Uterus (tissue), 2 donors: ENCODE measurements around the gene CORO1C.

Source experiments
- POLR2A ChIP-seq, 2 donors: fragments of 450-650 bp; IDR thresholded peaks; one replicate each; pipeline ENCODE4 v1.6.1; 2016; ENCODE audit warnings: antibody characterized with exemption in 2 of 2, mild to moderate bottlenecking in 1 of 2, moderate library complexity in 1 of 2
- TF ChIP-seq, protein P1 (sequence below), 4 experiments: fragments of 200-600 bp in 2 of 4; fragments of 450-650 bp in 2 of 4; sonication (generic) in 2 of 4; IDR thresholded peaks; one replicate each; pipeline ENCODE4 v1.5.1; 2016 to 2019; ENCODE audit warnings: antibody characterized with exemption in 4 of 4, mild to moderate bottlenecking in 2 of 4, moderate library complexity in 1 of 4

DNA sequence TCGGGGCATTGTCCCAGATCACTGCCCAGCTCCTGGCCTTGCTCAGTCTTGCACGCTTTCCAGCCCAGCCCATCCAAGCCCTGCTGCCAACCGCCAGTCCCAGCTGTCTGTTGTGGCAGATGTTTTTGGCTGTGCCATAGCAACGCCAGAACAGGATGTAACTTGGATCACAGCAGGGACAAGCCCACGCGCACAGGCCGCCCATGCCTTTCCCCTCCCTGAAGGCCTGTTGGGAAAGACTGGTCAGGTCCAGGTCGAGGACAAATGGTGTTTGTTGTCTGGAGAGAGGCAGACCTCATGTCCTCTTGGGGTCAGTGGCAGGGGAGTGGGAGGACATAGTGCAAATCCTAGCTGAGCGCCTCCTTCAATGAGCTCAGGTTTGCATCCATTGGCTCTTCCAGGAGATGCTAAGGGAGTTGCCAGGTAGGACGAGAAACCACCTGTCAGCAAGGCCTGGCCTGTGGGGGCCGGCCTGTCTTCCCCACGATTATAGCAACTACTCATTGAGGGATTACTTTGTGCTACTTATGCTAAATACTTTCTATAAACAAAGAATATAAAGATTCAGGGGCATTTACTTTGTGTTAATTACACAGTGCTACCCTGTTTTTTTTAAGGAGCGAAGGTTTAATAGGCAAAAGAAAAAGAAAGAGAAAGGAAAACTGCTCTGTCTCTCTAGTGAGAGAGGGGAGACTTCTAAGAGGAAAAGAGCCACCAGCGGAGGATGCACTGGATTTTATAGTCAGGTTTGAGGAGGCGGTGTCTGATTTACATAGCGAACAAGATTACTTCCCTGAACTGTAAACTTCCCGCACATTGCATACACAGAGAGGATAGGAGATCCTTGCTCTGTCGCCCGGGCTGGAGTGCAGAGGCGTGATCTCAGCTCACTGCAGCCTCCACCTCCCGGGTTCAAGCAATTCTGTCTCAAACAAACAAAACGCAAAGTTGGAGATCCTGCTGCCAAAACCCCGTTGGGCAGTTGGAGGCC lies 42.8 kb upstream of the CORO1C start:
- TF ChIP-seq, protein P1, sequence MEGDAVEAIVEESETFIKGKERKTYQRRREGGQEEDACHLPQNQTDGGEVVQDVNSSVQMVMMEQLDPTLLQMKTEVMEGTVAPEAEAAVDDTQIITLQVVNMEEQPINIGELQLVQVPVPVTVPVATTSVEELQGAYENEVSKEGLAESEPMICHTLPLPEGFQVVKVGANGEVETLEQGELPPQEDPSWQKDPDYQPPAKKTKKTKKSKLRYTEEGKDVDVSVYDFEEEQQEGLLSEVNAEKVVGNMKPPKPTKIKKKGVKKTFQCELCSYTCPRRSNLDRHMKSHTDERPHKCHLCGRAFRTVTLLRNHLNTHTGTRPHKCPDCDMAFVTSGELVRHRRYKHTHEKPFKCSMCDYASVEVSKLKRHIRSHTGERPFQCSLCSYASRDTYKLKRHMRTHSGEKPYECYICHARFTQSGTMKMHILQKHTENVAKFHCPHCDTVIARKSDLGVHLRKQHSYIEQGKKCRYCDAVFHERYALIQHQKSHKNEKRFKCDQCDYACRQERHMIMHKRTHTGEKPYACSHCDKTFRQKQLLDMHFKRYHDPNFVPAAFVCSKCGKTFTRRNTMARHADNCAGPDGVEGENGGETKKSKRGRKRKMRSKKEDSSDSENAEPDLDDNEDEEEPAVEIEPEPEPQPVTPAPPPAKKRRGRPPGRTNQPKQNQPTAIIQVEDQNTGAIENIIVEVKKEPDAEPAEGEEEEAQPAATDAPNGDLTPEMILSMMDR (IDR thresholded peaks at IDR 0.05) = no peak
- TF ChIP-seq POLR2A (IDR thresholded peaks at IDR 0.05) = no peak
